Smooth muscle cell of the brain vasculature (primary cell): ENCODE measurements around the gene SUPT6H.

ENCODE experiments used
- DNase-seq: peaks from one replicate; pipeline ENCODE4 v3.0.0-alpha.2; 2012; ENCODE audit warnings: low read depth, low spot score

The SUPT6H gene

DNA sequence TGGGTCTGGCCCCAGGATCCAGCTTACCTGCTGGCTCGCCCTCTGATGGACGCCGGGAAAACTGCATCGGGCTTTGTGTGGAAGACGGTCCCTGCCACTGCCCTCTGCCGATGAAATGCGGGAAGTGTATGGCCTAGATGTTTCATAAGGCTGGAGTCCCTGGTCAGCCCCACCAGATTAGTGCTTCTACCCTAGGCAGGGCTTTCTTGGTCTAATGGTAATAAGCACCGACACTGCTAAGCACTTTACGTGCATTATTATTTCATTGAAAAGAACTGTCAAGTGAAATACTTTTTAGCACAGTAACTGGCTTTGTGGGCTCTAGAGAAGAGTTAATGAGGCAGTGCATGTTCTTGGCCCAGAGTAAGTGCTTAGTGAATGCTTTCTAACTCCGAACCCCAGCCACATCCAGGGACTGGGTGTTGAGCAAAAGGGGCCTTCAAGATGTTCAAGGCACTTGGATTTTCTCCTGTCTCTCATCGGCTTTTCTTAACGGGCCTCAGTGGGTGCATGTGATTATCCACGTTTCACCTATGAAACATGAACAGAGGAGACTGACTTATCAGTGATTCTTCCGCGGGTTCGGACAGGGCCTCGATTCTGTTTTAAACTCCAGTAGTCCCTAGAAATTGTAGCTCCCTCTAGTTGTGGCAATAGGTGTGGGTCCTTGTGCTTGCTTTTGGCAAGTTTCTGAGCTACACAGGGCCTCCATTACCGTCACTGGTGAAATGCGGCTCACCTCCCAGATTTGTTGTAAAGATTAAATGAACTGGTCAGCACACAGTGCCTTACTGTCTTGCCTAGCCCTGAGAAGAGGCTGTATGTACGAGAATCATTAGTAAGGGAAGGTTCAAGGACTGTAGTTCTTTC, 88.4 kb downstream of the SUPT6H start:
- DNase-seq, result peak; percentile 85

DNA sequence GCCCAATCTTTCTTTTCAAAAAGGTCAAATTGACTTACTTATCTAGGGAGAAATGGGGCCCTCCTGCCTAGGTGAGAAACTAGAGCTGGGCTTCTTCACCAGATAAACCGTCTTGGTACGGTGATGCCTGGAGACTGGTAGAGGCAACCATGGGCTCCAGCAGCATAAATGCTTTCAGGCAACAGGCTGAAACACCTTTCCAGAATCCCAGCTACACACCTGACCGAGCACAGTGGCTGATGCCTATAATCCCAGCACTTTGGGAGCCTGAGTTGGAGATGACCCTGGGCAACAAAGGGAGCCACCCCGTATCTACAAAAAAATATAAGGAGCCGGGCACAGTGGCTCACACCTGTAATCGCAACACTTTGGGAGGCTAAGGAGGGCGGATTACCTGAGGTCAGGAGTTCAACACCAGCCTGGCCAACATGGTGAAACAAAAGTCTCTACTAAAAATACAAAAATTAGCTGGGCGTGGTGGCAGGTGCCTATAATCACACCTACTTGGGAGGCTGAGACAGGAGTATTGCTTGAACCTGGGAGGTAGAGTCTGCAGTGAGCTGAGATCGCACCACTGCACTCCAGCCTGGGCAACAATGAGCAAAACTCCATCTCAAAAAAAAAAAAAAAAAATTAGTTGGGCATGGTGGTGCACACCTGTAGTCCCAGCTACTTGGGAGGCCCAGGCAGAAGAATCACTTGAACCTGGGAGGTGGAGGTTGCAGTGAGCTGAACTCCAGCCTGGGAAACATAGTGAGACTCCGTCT, 89.8 kb downstream of the SUPT6H start:
- DNase-seq, result no peak
